OCI-LY1 (cell line): Measurements from ENCODE around the gene CACUL1.

Source experiments
- EZH2 ChIP-seq: fragments of 200-600 bp; sonication (generic), shearing (Covaris generic); IDR thresholded peaks from 2 replicates; pipeline ENCODE4 v1.8.0; 2017; ENCODE audit warnings: borderline replicate concordance, mixed run types, mild to moderate bottlenecking, antibody characterized with exemption, low read length, moderate library complexity, mixed read lengths
- TF ChIP-seq, protein P1 (sequence below): fragments of 200-600 bp; sonication (generic), shearing (Covaris generic); IDR thresholded peaks from 2 replicates; pipeline ENCODE4 v1.5.1; 2017; ENCODE audit warnings: mild to moderate bottlenecking, antibody characterized with exemption, low read length, moderate library complexity, mixed read lengths

DNA sequence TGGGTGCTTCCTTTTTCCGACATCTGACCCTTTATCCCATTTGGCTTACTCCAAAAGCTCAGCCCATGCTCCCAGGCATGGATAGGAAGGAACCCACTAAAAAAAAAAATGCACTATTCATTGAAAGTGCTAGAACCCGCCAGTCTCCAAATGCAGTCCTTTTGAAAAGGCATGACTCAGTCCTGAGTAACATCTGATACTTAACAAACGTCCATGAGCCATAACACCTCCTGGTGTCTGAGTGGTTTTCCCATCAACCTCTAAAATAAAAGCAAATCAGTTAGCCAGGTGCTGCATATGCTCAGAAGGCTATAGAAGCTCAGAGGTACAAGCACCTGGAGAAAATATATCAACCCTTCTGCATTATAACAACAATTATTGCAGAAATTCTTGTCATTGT lies 45.0 kb upstream of the CACUL1 start:
- TF ChIP-seq, protein P1, sequence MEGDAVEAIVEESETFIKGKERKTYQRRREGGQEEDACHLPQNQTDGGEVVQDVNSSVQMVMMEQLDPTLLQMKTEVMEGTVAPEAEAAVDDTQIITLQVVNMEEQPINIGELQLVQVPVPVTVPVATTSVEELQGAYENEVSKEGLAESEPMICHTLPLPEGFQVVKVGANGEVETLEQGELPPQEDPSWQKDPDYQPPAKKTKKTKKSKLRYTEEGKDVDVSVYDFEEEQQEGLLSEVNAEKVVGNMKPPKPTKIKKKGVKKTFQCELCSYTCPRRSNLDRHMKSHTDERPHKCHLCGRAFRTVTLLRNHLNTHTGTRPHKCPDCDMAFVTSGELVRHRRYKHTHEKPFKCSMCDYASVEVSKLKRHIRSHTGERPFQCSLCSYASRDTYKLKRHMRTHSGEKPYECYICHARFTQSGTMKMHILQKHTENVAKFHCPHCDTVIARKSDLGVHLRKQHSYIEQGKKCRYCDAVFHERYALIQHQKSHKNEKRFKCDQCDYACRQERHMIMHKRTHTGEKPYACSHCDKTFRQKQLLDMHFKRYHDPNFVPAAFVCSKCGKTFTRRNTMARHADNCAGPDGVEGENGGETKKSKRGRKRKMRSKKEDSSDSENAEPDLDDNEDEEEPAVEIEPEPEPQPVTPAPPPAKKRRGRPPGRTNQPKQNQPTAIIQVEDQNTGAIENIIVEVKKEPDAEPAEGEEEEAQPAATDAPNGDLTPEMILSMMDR: no peak
- TF ChIP-seq EZH2: no peak
